OCI-LY7 (cell line): Measurements from ENCODE around the gene PRKD1.

Experiments used
- CTCF ChIP-seq: fragments of 200-600 bp; sonication (generic); conservative IDR thresholded peaks from 2 replicates; pipeline ENCODE4 v1.5.1; 2014; ENCODE audit warnings: mild to moderate bottlenecking, antibody characterized with exemption, low read length, moderate library complexity, mixed read lengths
- EZH2phosphoT487 ChIP-seq: fragments of 200-600 bp; sonication (generic); IDR thresholded peaks from 2 replicates; pipeline ENCODE4 v1.6.1; 2018; ENCODE audit warnings: low read depth, borderline replicate concordance, mild to moderate bottlenecking, mixed run types, antibody characterized with exemption, low read length, moderate library complexity, mixed read lengths

DNA sequence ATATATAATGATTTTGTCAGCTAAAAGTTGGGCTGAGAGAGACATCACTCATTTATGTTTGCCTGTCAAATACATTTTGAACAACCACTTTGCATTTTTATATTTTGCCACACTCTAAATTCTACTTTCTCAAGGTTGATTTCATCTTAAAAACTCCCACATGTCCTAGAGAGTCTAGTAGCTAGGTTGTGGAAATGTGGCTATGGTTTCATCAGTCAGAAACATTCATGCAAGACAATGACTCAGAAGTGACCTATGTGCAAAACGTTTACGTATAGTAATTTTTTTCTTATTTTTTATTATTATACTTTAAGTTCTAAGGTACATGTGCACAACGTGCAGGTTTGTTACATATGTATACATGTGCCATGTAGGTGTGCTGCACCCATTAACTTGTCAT, 27.4 kb upstream of the PRKD1 start:
- no peak for TF ChIP-seq CTCF
- no peak for TF ChIP-seq EZH2phosphoT487
